NCI-H524 (cell line): ENCODE data around the gene DSCAM.

Experiments
- DNase-seq, 2 experiments: peaks; one replicate each; lab custom pipeline; 2025; lab: John Stamatoyannopoulos, UW

DSCAM gene

GRCh38 chr21:40386294-40386911, 460.6 kb downstream of the DSCAM start:
- peak in 1 of 2 experiments; percentile 62 for DNase-seq

- DNase-seq: no peak
Measured at GRCh38 chr21:40385883-40386282, 461.1 kb downstream of the DSCAM start.

- DNase-seq: no peak
Measured at GRCh38 chr21:40383951-40384350, 463.0 kb downstream of the DSCAM start.

DNA sequence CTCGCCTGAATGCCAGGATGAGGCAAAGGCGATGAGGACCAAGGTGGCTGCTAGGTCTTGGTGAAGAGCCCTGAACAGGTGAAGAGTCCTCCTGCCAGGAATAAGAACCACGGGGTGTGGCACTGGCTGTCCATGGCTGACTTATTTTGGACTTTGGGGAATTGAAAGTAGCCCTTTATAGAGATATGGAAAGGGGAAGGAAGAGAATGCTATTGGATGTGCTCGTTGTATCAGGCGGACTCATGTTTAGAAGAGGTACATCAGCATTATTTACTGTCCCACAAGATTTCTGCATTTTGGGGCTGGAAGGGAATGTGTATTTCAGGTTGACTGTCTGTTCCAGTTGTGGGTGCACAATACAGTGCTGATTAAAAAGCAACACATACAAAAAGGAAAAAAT, 465.8 kb downstream of the DSCAM start:
- DNase-seq: no peak

GRCh38 chr21:40379881-40380810, 466.8 kb downstream of the DSCAM start:
- peak; percentile 62 to 85 for DNase-seq

DNA sequence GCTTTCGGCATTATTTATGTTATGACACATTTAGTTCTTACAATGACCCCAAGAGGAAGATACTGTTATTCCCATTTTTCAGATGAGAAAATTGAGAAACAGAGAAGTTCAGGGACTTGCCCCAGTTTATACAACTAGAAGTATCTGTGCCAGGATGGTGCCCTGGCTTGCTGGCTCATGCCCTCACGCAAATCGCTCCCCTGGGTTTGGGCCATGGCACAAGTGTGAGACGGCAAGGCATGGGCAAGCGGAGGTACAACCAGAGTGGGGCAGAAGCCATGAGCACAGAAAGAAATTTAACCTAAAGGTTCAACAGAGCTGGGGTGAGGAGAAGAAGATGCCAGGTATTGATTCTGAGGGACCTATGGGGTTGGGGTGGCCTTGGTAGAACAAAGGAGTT, 469.8 kb downstream of the DSCAM start:
- no peak for DNase-seq

- DNase-seq: no peak
Measured at GRCh38 chr21:40373761-40374160, 473.2 kb downstream of the DSCAM start.

GRCh38 chr21:40372506-40372905, 474.5 kb downstream of the DSCAM start:
- no peak for DNase-seq

- DNase-seq: no peak
Measured at GRCh38 chr21:40371329-40371728, 475.6 kb downstream of the DSCAM start.

DNA sequence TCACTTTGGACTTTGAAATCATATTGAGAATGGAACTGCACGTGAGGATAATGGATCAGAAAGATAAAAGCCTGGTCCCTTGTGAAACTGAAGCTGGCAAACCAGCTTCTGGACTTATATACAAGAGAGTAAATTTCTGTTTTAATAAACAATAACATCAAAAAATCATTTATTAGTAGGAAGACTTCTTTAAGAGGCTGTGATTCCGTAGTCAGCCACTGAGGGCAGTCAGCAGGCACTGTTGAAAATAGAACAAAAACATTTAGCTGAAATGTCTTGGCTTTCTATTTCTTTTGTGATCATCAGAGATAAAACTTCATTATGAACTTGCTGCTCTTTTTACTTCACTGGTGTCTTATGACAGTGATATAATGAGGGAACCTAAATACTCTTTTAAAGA, 490.3 kb downstream of the DSCAM start:
- DNase-seq: no peak

GRCh38 chr21:40355076-40355475, 491.9 kb downstream of the DSCAM start:
- DNase-seq: peak in 1 of 2 experiments; percentile 10

DNA sequence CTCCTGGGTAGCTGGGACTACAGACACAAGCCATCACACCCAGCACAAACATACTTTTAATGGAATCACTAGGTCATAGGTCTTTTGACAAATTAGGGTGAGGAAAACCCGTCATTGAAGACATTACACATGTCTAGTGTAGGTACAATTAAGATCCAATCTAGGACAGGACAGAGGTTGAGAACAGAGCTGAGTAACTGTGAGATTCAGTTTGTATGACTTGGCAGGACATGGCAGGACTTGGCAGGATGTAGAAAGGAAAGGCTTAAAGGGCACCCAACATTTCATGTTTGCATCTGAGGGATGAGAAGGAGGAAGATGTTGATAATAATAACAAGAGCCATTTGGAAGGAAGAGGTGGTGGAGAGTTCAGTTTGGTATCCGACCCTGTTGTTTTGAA, 496.0 kb downstream of the DSCAM start:
- DNase-seq: no peak

GRCh38 chr21:40349591-40349990, 497.4 kb downstream of the DSCAM start:
- DNase-seq: no peak

DNA sequence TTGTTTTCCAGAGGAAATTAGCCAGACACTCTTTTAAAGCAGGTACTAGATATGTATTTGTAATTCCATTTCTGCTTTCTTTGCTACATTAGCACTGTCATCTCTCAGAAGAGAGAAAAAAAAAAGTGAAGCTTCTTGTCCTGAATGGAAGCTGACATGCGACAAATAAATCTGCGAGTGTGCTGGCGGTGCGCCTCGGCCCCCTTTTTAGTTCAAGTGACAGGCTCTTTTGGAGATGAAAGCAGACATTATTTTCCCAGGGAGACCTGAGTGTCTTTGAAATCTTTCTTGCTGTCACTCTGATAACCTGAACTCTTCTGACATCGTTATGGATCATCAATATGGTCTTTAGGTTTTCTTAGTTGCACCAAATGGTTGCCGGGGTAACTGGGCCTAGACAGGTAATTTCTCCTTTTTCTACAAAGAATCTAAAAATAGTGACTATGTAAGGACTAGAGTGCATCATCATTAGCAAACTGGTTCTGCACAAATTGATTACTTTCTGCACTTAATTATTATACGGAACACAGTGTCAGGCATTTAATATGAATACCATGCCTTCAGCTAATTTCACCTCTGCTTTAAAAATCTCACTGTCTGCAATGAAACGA, 501.1 kb downstream of the DSCAM start:
- no peak for DNase-seq

GRCh38 chr21:40340357-40340756, 506.6 kb downstream of the DSCAM start:
- DNase-seq: no peak

GRCh38 chr21:40339050-40339449, 507.9 kb downstream of the DSCAM start:
- no peak for DNase-seq

DNA sequence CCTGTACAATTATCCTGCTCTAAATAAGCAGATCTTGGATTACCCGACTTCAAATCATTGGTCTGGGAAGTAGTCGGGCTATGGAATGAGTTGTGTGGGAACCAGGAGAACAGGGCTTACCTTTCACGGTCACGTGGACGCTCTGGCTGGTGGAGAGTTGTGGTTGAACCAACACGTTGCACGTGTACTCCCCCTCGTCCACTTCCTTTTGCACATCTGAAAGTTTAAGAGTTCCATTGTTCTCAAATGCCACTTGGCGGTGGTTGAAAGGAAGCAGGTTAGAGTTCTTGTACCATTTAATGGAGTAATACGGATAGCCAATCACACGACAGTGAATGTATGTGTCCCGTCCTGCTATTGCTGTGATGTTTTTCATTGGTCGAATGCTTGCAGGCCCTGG, 509.0 kb downstream of the DSCAM start:
- DNase-seq: no peak

GRCh38 chr21:40335704-40336103, 511.3 kb downstream of the DSCAM start:
- no peak for DNase-seq

DNA sequence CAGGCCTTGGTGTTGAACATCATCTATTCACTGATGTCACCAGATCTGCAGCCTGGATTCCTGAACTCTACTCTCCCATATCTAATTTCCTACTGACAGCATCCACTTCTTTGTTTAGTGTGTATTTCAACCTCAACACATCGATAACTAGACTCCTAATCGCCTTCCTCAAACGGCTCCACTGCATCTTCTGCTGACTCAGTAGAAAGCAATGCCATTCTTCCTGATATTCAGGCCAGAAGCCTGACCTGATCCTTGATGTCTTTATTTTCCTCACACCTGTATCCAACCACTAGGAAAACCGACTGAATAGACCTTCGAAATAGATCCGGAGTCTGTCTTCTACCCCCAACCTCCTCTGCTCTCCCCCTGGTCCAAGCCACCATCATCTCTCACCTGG, 512.8 kb downstream of the DSCAM start:
- no peak for DNase-seq

- no peak for DNase-seq
Measured at GRCh38 chr21:40333731-40334130, 513.2 kb downstream of the DSCAM start.

DNA sequence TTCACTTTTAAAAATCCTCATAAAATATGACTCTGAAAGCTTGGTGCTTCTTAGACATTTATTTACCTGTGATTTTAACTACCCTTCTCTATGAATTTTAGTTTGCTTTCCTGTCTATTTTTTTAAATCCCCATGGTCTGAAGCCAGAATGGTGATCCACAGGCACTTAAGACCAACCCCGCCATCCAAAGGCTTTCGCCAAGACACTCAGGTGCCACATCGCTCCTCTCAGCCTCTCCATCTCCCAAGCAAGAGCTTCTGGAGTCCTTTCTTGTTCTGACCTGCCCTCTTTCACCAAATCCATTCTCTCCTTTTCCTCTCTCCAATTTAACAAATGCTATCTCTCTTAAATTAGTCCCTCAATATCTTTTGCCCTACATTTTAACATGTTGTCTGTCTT, 515.2 kb downstream of the DSCAM start:
- DNase-seq: no peak

DNA sequence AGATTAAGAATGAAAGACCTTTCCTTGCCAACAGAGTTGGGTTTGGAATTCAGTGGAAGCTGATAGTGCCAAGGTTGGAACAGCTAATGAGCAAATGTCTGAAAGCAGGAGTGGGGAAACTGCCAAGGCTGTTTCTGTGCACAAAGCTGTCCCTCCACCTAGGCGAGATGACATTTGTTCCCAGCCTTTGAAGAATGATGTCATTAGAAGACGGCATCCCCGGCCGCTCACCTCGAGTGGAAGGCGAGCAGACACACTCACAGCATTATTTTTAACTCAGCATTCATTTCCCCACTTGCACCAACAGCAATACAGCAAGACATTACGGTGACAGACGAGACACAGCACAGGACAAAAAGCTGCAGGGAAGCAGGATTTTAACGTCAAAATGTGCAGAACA, 515.8 kb downstream of the DSCAM start:
- no peak for DNase-seq

- no peak for DNase-seq
Measured at GRCh38 chr21:40324389-40324788, 522.6 kb downstream of the DSCAM start.
